HFF-Myc (cell line): ENCODE measurements around the gene TEKT2.

ENCODE experiments used
- DNase-seq: peaks from one replicate; pipeline ENCODE4 v3.0.0-alpha.2; 2011; ENCODE audit warnings: low read depth; ENCODE audit errors: extremely low read depth
- H3K4me3 ChIP-seq: replicated peaks from 2 replicates; pipeline ENCODE4 v1.5.1; 2011; ENCODE audit warnings: low read depth, mild to moderate bottlenecking, control low read depth, low read length
- CTCF ChIP-seq: IDR thresholded peaks from 2 replicates; pipeline ENCODE4 v1.5.1; 2012; ENCODE audit warnings: mild to moderate bottlenecking, low read depth, low read length, control low read depth; ENCODE audit errors: missing control alignments

The TEKT2 gene

DNA sequence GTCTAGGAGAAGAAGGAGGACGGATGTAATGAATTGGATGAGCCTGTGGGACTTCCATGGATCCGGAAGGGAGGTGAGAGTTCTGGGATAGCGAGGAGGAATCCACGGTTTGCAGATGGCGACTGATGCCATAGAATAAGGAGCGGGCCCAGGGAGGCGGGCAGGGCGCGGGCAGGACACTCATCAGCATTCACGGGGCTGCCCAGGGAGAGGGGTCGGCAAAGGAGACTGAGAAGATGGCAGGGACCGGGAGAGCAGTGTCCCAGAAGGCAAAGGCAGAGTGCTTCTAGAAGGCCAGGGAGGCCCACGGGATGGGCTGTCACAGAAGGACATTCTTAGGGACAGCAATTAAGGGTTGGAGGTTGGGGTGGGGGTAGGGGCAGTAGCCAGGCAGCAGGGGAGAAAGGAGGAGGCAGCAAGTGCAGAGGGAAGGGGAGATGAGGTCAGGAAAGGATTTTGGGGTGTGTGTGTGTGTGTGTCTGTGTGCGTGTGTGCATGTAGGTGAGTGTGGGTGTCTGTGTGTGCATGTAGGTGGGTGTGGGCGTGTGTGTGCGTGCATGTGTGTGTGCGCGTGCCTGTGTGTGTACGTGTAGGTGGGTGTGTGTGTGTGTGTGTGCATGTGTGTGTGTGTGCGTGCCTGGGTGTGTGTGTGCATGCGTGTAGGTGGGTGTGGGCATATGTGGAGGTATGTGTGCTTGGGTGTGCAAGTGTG is 42.3 kb downstream of the TEKT2 start:
- H3K4me3 ChIP-seq = no peak overlapping the region
- TF ChIP-seq CTCF = no peak
- DNase-seq = no peak

DNA sequence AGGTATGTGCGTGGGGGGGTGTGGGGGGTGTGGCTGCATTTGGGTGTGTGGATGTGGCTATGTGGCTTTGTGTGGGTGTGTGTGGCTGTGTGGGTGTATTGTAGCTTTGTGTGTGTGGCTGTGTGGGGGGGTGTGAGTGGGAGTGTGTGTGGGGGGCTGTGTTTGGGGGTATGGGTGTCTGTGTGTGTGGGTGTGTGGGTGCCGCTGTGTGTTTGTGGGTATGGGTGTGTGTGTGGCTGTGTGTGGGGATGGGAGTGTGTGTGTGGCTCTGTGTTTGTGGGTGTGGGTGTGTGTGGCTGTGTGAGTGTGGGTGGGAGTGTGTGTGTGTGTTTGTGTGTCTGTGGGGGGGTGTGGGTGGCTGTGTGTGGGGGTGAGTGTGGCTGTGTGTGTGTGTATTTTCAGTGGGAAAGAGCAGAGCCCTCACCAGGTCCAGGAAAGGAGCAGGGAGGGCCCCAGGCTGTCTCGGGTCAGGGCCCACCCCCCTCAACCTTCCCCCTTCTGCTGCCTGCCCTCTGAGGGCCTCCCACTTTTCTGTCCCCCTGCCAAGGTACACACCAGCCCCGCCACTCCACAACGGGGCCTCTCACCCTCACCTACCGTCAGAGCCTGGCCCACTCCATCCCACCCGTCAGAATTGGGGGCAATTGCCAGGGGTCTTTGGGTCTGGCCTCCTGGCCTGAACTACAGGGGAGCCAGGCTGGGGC is 43.1 kb downstream of the TEKT2 start:
- H3K4me3 ChIP-seq = no peak overlapping the region
- DNase-seq = no peak
- TF ChIP-seq CTCF = no peak

- no peak for DNase-seq
- H3K4me3 ChIP-seq = no peak overlapping the region
- no peak for TF ChIP-seq CTCF
Measured at GRCh38 chr1:36128126-36128904, 44.4 kb downstream of the TEKT2 start.

DNA sequence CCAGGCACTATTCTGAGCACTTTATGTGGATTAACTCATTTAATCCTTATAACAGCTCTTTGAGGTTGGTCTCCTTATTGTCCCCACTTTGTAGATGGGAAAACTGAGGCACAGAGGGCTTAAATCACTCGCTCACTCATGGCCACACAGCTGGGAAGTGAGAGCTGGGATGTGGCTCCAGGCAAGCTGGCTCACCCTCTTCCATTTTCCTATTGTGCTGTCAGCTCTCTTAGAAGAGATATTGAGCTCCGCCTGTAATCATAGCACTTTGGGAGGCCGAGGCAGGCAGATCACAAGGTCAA is 45.0 kb downstream of the TEKT2 start:
- DNase-seq = no peak
- TF ChIP-seq CTCF = no peak

GRCh38 chr1:36132029-36132428 is 48.1 kb downstream of the TEKT2 start:
- DNase-seq = no peak
- no peak for TF ChIP-seq CTCF
- no peak overlapping the region for H3K4me3 ChIP-seq

More for the DNA sequence above, 45.0 kb downstream of the TEKT2 start:
- no peak overlapping the region for H3K4me3 ChIP-seq

GRCh38 chr1:36133484-36133883 is 49.6 kb downstream of the TEKT2 start:
- H3K4me3 ChIP-seq = no peak overlapping the region
- no peak for TF ChIP-seq CTCF
- DNase-seq = peak; percentile 95
